OCI-LY7 (cell line): ENCODE data around the gene ATG9B. TPM values are rescaled to one million over a fixed set of nuclear protein-coding genes. Genes with fewer than 3 reads are reported as not detected.

ENCODE experiments used
- BruUV-seq: library from RNA; stranded (reverse); fragments of 400-500 nt; replicated peaks from 2 replicates; lab custom pipeline; 2021; lab: Mats Ljungman, UMichigan
- CTCF ChIA-PET: fragments of 300-600 bp; sonication (Branson Sonifier 250); formaldehyde crosslinking; loops from one replicate; lab custom pipeline; 2022; ENCODE audit warnings: antibody characterized with exemption; ENCODE audit not compliant: unreplicated experiment; lab: Charles Lee
- POLR2A ChIA-PET: fragments of 300-600 bp; sonication (Branson Sonifier 250); formaldehyde crosslinking; loops from one replicate; lab custom pipeline; 2022; ENCODE audit warnings: antibody characterized with exemption; lab: Charles Lee
- DNase-seq: peaks from one replicate; pipeline ENCODE4 v3.0.0-alpha.2; 2015; ENCODE audit warnings: low spot score
- H2AFZ ChIP-seq: fragments of 200-600 bp; sonication (generic), shearing (Covaris generic); 2 replicates; pipeline ENCODE4 v1.6.1; 2014; ENCODE audit warnings: mild to moderate bottlenecking, antibody characterized with exemption, low read length, moderate library complexity
- H3K27ac ChIP-seq: fragments of 200-600 bp; sonication (generic); 2 replicates; pipeline ENCODE4 v1.5.1; 2014; ENCODE audit warnings: mixed run types, low read depth, mild to moderate bottlenecking, moderate library complexity, low read length, inconsistent platforms; ENCODE audit not compliant: poor library complexity, severe bottlenecking
- H3K36me3 ChIP-seq: fragments of 200-600 bp; sonication (generic); 2 replicates; pipeline ENCODE4 v1.6.1; 2014; ENCODE audit warnings: mild to moderate bottlenecking, antibody characterized with exemption, low read length, moderate library complexity, mixed read lengths; ENCODE audit not compliant: insufficient read depth
- H3K4me1 ChIP-seq: fragments of 200-600 bp; sonication (generic); 2 replicates; pipeline ENCODE4 v1.5.1; 2014; ENCODE audit warnings: mild to moderate bottlenecking, low read length; ENCODE audit not compliant: insufficient read depth, poor library complexity, severe bottlenecking
- H3K4me2 ChIP-seq: fragments of 200-600 bp; sonication (generic); 2 replicates; pipeline ENCODE4 v1.6.1; 2014; ENCODE audit warnings: mild to moderate bottlenecking, low read length
- H3K4me3 ChIP-seq: fragments of 200-600 bp; sonication (generic); 2 replicates; pipeline ENCODE4 v1.5.1; 2014; ENCODE audit warnings: mild to moderate bottlenecking, low read depth, low read length; ENCODE audit not compliant: poor library complexity, severe bottlenecking
- H3K79me2 ChIP-seq: fragments of 200-600 bp; sonication (generic); 2 replicates; pipeline ENCODE4 v1.6.1; 2016; ENCODE audit warnings: low read depth, mild to moderate bottlenecking, low read length, moderate library complexity, mixed read lengths; ENCODE audit not compliant: insufficient read depth
- H3K9me2 ChIP-seq: fragments of 200-600 bp; sonication (generic); 2 replicates; pipeline ENCODE4 v1.6.1; 2016; ENCODE audit warnings: mild to moderate bottlenecking, low read length, mixed read lengths; ENCODE audit not compliant: insufficient read depth
- H3K9me3 ChIP-seq: fragments of 200-600 bp; sonication (generic); 2 replicates; pipeline ENCODE4 v1.6.1; 2014; ENCODE audit warnings: mild to moderate bottlenecking, mixed run types, low read length, mixed read lengths
- H4K20me1 ChIP-seq: fragments of 200-600 bp; sonication (generic); 2 replicates; pipeline ENCODE4 v1.6.1; 2014; ENCODE audit warnings: mild to moderate bottlenecking, antibody characterized with exemption, low read length, moderate library complexity, mixed read lengths; ENCODE audit not compliant: insufficient read depth
- EZH2phosphoT487 ChIP-seq: fragments of 200-600 bp; sonication (generic); IDR thresholded peaks from 2 replicates; pipeline ENCODE4 v1.6.1; 2018; ENCODE audit warnings: low read depth, borderline replicate concordance, mild to moderate bottlenecking, mixed run types, antibody characterized with exemption, low read length, moderate library complexity, mixed read lengths
- intact Hi-C: fragments of 100-400 bp; cut with micrococcal nuclease; formaldehyde crosslinking; loops from one replicate; pipeline ENCODE4 v1.10.0; 2022; ENCODE audit not compliant: unreplicated experiment
- total RNA-seq, 2 experiments: library from RNA; depleted of rRNA in 1 of 2; stranded (reverse); fragments of >200 nt in 1 of 2; shearing (Covaris generic) in 1 of 2; gene quantifications; 2 replicates each; pipeline ENCODE4 v1.2.3, GENCODE V29; 2014 to 2022
- TF ChIP-seq, protein P1 (sequence below): fragments of 200-600 bp; sonication (generic); conservative IDR thresholded peaks from 2 replicates; pipeline ENCODE4 v1.5.1; 2014; ENCODE audit warnings: mild to moderate bottlenecking, antibody characterized with exemption, low read length, moderate library complexity, mixed read lengths

The ATG9B gene
- total RNA-seq, 2 experiments from 2014 or later: 0.97 to 1.1 TPM

DNA sequence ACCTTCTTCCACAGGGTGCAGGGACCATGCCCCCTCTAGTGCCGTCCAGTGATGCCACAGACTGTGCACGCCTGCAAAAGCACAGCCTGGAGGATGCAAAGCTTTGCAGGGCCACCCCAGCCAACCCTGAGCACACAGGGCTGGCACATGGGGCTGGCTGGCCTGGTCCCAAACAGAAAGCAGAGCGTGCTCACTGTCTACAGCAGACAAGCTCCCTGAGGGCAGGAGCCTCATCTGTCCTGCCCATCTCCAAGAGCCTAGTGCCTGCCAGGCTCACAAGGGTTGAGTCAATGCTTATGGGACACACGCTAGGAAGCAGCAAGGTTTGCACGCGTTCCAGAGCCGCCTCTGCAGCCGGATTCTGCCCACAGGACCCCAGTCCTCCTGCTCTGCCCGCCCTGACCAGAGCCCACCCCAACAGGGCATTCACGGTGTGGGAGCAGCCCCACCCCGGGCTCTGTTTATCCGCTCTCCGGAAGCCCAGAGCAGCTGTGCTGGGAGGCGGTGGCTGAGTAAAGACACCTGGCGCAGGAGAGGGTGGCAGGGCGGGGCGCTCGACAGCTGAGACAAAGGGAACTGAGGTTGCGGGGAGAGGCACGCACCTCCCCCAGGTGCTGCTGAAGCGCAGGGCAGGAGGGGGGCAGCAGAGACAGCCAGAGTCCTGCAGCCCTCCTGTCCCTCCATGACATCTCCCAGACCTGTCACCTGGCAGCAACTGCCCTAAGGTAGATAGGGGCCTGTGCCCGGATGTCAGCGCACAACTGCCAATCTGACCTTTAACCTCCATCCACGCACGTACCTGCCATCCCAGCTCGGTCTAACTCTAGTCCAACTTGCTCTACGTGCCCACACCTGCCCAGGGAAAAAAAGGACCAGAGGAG lies 50.5 kb downstream of the ATG9B start:
- Histone ChIP-seq H3K4me2 (peak overlapping the region; percentile 97), H3K36me3 (no peaks in the 10 kb centered on the region), H3K9me3 (no peaks in the 10 kb centered on the region), H4K20me1 (no peaks in the 10 kb centered on the region), H2AFZ (peak overlapping the region; percentile 65; the same call in 1 of the 2 replicates), H3K4me1 (peaks cover 59% of the 10 kb centered on the region), H3K27ac (peak overlapping the region; percentile 84), H3K79me2 (no peaks in the 10 kb centered on the region), H3K9me2 (no peaks in the 10 kb centered on the region), H3K4me3 (peak overlapping the region; percentile 72)
- BruUV-seq: no TSS peak
- ChIA-PET CTCF (no interaction called here), POLR2A (interaction anchor here (1.0 to 1.3 kb wide), 2 partner anchors 34 to 43 kb away, joined by 3 read pairs; no protein-coding TSS in a partner anchor)
- peak; percentile 86 for DNase-seq
- intact Hi-C loops: loop anchor here (1.0 to 10.0 kb wide), 4 partner anchors 54 to 599 kb away; partner anchors contain the start of genes ABCB8, AGAP3, FASTK and TMUB1
- TF ChIP-seq EZH2phosphoT487: no peak
- TF ChIP-seq, protein P1, sequence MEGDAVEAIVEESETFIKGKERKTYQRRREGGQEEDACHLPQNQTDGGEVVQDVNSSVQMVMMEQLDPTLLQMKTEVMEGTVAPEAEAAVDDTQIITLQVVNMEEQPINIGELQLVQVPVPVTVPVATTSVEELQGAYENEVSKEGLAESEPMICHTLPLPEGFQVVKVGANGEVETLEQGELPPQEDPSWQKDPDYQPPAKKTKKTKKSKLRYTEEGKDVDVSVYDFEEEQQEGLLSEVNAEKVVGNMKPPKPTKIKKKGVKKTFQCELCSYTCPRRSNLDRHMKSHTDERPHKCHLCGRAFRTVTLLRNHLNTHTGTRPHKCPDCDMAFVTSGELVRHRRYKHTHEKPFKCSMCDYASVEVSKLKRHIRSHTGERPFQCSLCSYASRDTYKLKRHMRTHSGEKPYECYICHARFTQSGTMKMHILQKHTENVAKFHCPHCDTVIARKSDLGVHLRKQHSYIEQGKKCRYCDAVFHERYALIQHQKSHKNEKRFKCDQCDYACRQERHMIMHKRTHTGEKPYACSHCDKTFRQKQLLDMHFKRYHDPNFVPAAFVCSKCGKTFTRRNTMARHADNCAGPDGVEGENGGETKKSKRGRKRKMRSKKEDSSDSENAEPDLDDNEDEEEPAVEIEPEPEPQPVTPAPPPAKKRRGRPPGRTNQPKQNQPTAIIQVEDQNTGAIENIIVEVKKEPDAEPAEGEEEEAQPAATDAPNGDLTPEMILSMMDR: no peak

DNA sequence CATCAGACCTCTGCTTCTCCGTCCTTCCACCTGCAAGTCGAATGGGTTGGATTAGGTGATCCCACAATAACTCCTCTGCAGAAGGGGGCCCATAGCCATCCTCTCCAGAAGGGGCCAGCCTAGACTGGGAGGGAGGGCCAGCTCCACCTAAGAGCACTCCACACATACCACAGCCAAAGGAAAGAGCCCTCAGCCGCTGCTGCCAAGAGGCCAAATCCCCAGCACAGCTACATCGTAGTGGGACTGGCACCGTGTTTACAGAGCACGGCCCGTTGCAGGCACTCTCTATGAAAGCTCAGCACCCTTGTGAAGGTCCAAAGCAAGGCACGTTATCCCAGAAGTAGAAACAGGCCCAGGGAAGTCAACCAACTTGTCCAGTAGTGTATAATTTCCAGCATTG lies 51.6 kb downstream of the ATG9B start:
- Histone ChIP-seq H3K9me2 (no peaks in the 10 kb centered on the region), H3K79me2 (no peaks in the 10 kb centered on the region), H3K4me1 (peaks cover 53% of the 10 kb centered on the region), H2AFZ (no peak overlapping the region), H3K4me3 (no peak overlapping the region), H3K36me3 (no peaks in the 10 kb centered on the region), H4K20me1 (no peaks in the 10 kb centered on the region), H3K9me3 (no peaks in the 10 kb centered on the region), H3K27ac (peak overlapping the region; percentile 84), H3K4me2 (no peak overlapping the region)
- ChIA-PET POLR2A (no interaction called here), CTCF (no interaction called here)
- DNase-seq: no peak
- TF ChIP-seq, protein P1: no peak
- TF ChIP-seq EZH2phosphoT487: no peak
- intact Hi-C loops: loop anchor here (10.0 kb wide), 2 partner anchors 112 to 598 kb away; partner anchors contain the start of genes AGAP3, FASTK, TMUB1 and ZNF775
- BruUV-seq: no TSS peak
